SJSA1 (cell line): ENCODE measurements around the gene EQTN. TPM values are rescaled to one million over a fixed set of nuclear protein-coding genes. Genes with fewer than 3 reads are reported as not detected.

Experiments
- total RNA-seq: library from RNA; depleted of rRNA; stranded (reverse); fragments of >200 nt; shearing (Covaris generic); gene quantifications from 2 replicates; pipeline ENCODE4 v1.2.3, GENCODE V29; 2014; rRNA removed

Gene EQTN
- total RNA-seq, 1 experiment from 2014 or later = not detected

Other genes with a start within 250 kb of the EQTN start
- 3.2 and 4.0 TPM in 2 replicates for gene TEK, start 187.9 kb downstream of the EQTN start, total RNA-seq
- gene IFNK, start 227.1 kb upstream of the EQTN start, total RNA-seq = not detected in 2 replicates
- gene MOB3B, start 232.7 kb upstream of the EQTN start, total RNA-seq = not detected in 2 replicates